ENCODE measurements around the gene RAB11A. TPM values are rescaled to one million over a fixed set of nuclear protein-coding genes. Genes with fewer than 3 reads are reported as not detected.

The RAB11A gene
- total RNA-seq, 2 experiments from 2014 or later = 130 to 197 TPM

DNA sequence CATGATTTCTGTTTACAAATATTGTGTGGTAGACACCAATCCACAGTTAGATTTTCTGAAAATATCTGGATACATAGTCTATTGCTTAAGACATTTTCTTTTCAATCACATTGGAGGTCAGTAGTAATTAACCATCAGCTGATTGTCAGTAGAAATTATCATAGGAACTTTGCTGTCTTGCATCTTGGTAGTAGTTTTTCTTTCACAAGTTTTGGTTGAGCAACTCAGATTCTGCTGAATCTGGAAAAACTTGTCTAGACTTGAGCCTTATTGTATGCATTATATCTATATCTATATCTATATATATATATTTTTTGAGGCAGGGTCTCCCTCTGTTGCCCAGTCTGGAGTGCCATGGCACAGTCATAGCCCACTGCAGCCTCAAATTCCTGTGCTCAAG is 4.0 kb downstream of the RAB11A start:
- CTCF ChIA-PET (ENCODE audit: unreplicated experiment) = no interaction called here

DNA sequence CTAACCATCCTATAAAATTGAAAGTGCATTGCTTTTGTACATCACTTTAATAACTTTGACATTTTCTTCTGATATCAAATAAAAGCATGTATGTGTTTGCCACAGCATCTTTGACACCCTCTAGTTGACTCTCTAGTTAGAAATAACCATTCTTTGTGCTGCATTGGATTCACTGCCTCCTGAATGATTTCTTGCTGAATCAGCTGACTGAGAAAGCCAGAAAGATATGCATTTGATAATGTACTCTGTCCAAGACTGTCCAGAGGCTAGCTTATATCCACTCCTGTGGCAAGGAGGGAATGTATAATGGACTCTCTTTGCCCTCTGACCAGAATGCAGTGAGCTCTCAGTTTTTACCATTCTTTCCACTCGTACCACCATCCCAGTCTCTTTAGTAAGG is 6.2 kb downstream of the RAB11A start:
- H3K27ac ChIP-seq (ENCODE audit: low read depth, low read length, poor library complexity, severe bottlenecking) = no peak overlapping the region
- H3K36me3 ChIP-seq (ENCODE audit: insufficient read depth, low read length) = peaks cover 69% of the 10 kb centered on the region
- no peaks in the 10 kb centered on the region; the same call in 1 of the 2 replicates for H4K20me1 ChIP-seq (ENCODE audit: insufficient read depth, low read length)
- H3K4me1 ChIP-seq (ENCODE audit: insufficient read depth, low read length, poor library complexity, severe bottlenecking) = peaks cover 12% of the 10 kb centered on the region
- H2AFZ ChIP-seq (ENCODE audit: low read length) = no peak overlapping the region
- no peak overlapping the region for H3K4me2 ChIP-seq (ENCODE audit: low read length)
- no peak for TF ChIP-seq EZH2phosphoT487 (IDR thresholded peaks at IDR 0.05; ENCODE audit: borderline replicate concordance, low read depth, low read length)
- TF ChIP-seq, protein P1, sequence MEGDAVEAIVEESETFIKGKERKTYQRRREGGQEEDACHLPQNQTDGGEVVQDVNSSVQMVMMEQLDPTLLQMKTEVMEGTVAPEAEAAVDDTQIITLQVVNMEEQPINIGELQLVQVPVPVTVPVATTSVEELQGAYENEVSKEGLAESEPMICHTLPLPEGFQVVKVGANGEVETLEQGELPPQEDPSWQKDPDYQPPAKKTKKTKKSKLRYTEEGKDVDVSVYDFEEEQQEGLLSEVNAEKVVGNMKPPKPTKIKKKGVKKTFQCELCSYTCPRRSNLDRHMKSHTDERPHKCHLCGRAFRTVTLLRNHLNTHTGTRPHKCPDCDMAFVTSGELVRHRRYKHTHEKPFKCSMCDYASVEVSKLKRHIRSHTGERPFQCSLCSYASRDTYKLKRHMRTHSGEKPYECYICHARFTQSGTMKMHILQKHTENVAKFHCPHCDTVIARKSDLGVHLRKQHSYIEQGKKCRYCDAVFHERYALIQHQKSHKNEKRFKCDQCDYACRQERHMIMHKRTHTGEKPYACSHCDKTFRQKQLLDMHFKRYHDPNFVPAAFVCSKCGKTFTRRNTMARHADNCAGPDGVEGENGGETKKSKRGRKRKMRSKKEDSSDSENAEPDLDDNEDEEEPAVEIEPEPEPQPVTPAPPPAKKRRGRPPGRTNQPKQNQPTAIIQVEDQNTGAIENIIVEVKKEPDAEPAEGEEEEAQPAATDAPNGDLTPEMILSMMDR (conservative IDR thresholded peaks at IDR 0.05; ENCODE audit: low read length) = no peak
- no peaks in the 10 kb centered on the region for H3K9me2 ChIP-seq (ENCODE audit: insufficient read depth, low read length)
- no peak for DNase-seq (ENCODE audit: low spot score)
- ChIA-PET POLR2A (no interaction called here), CTCF (ENCODE audit: unreplicated experiment) (interaction anchor here (0.5 to 0.7 kb wide), 2 partner anchors 37 to 1146 kb away, joined by 3 read pairs; no protein-coding TSS in a partner anchor)
- H3K9me3 ChIP-seq (ENCODE audit: low read length) = no peaks in the 10 kb centered on the region
- no TSS peak for BruUV-seq (replicated peaks)
- H3K4me3 ChIP-seq (ENCODE audit: low read depth, low read length, poor library complexity, severe bottlenecking) = no peak overlapping the region
- H3K79me2 ChIP-seq (ENCODE audit: insufficient read depth, low read depth, low read length) = peaks cover 70% of the 10 kb centered on the region
- intact Hi-C loops (cut with micrococcal nuclease; ENCODE audit: unreplicated experiment) = no loop called here

More for the DNA sequence above, 4.0 kb downstream of the RAB11A start:
- H3K9me3 ChIP-seq (ENCODE audit: low read length) = no peaks in the 10 kb centered on the region
- H3K36me3 ChIP-seq (ENCODE audit: insufficient read depth, low read length) = peaks cover 47% of the 10 kb centered on the region
- intact Hi-C loops (cut with micrococcal nuclease; ENCODE audit: unreplicated experiment) = loop anchor here (5.0 kb wide), 2 partner anchors 419 to 586 kb away; partner anchors contain the start of genes DIS3L and PARP16
- no peak overlapping the region for H3K27ac ChIP-seq (ENCODE audit: low read depth, low read length, poor library complexity, severe bottlenecking)
- no peaks in the 10 kb centered on the region for H3K9me2 ChIP-seq (ENCODE audit: insufficient read depth, low read length)
- no peaks in the 10 kb centered on the region; the same call in 1 of the 2 replicates for H4K20me1 ChIP-seq (ENCODE audit: insufficient read depth, low read length)
- H3K4me3 ChIP-seq (ENCODE audit: low read depth, low read length, poor library complexity, severe bottlenecking) = no peak overlapping the region
- peaks cover 81% of the 10 kb centered on the region for H3K79me2 ChIP-seq (ENCODE audit: insufficient read depth, low read depth, low read length)
- no peak for TF ChIP-seq EZH2phosphoT487 (IDR thresholded peaks at IDR 0.05; ENCODE audit: borderline replicate concordance, low read depth, low read length)
- TF ChIP-seq, protein P1 (conservative IDR thresholded peaks at IDR 0.05; ENCODE audit: low read length) = no peak
- H3K4me1 ChIP-seq (ENCODE audit: insufficient read depth, low read length, poor library complexity, severe bottlenecking) = peaks cover 17% of the 10 kb centered on the region
- POLR2A ChIA-PET = no interaction called here
- BruUV-seq (replicated peaks) = no TSS peak
- no peak overlapping the region for H2AFZ ChIP-seq (ENCODE audit: low read length)
- H3K4me2 ChIP-seq (ENCODE audit: low read length) = no peak overlapping the region
- DNase-seq (ENCODE audit: low spot score) = no peak

DNA sequence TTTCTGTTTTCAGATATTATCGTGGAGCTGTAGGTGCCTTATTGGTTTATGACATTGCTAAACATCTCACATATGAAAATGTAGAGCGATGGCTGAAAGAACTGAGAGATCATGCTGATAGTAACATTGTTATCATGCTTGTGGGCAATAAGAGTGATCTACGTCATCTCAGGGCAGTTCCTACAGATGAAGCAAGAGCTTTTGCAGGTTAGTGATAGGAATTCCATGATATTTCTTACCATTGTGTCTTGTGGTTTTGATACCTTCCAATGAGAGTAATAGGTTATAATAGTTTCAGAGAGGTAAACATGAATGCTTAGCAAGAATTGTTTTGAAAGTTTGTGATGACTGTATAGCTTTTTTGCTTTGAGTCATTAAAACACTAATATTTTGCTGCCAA is 8.5 kb downstream of the RAB11A start:
- Histone ChIP-seq H4K20me1 (ENCODE audit: insufficient read depth, low read length) (no peaks in the 10 kb centered on the region), H3K79me2 (ENCODE audit: insufficient read depth, low read depth, low read length) (peaks cover 48% of the 10 kb centered on the region), H3K9me3 (ENCODE audit: low read length) (no peaks in the 10 kb centered on the region), H3K4me2 (ENCODE audit: low read length) (no peak overlapping the region), H3K9me2 (ENCODE audit: insufficient read depth, low read length) (no peaks in the 10 kb centered on the region), H2AFZ (ENCODE audit: low read length) (no peak overlapping the region), H3K4me1 (ENCODE audit: insufficient read depth, low read length, poor library complexity, severe bottlenecking) (peaks cover 11% of the 10 kb centered on the region), H3K4me3 (ENCODE audit: low read depth, low read length, poor library complexity, severe bottlenecking) (no peak overlapping the region), H3K27ac (ENCODE audit: low read depth, low read length, poor library complexity, severe bottlenecking) (no peak overlapping the region), H3K36me3 (ENCODE audit: insufficient read depth, low read length) (peaks cover 91% of the 10 kb centered on the region)
- intact Hi-C loops (cut with micrococcal nuclease; ENCODE audit: unreplicated experiment) = no loop called here
- ChIA-PET CTCF (ENCODE audit: unreplicated experiment) (interaction anchor here (1.5 kb wide), 1 partner anchor 10 kb away, joined by 3 read pairs; no protein-coding TSS in a partner anchor), POLR2A (interaction anchor here (2.1 kb wide), 1 partner anchor 8 kb away, joined by 8 read pairs; the partner anchor contains the start of gene RAB11A)
- no peak for DNase-seq (ENCODE audit: low spot score)
- TF ChIP-seq, protein P1 (conservative IDR thresholded peaks at IDR 0.05; ENCODE audit: low read length) = no peak
- no peak for TF ChIP-seq EZH2phosphoT487 (IDR thresholded peaks at IDR 0.05; ENCODE audit: borderline replicate concordance, low read depth, low read length)
- no TSS peak for BruUV-seq (replicated peaks)

All from OCI-LY7 (cell line).